ENCODE results near the gene ATP9B.
A peak's percentile ranks its signal among the peaks of the same experiment; 100 is the strongest.

Gene ATP9B

GRCh38 chr18:79068937-79069716 is at the start of gene ATP9B:
Gene ATP9B (plus strand): TSS chr18:79069394. CDS start chr18:79069411, 17 bp downstream.
- DNase-seq (ENCODE audit: low read depth in 2 of 3, low spot score in 1 of 3), result peak; percentile 97 to 98 (median 98)

- no peak for DNase-seq (ENCODE audit: low read depth in 2 of 3, low spot score in 1 of 3)
Observed at GRCh38 chr18:79019881-79020280, 49.3 kb upstream of the ATP9B start.

- no peak for DNase-seq (ENCODE audit: low read depth in 2 of 3, low spot score in 1 of 3)
Observed at GRCh38 chr18:79022603-79023002, 46.6 kb upstream of the ATP9B start.

GRCh38 chr18:79026491-79026890 is 42.7 kb upstream of the ATP9B start:
- no peak for DNase-seq (ENCODE audit: low read depth in 2 of 3, low spot score in 1 of 3)

- DNase-seq (ENCODE audit: low read depth in 2 of 3, low spot score in 1 of 3), result no peak
Observed at GRCh38 chr18:79030680-79031079, 38.5 kb upstream of the ATP9B start.

GRCh38 chr18:79042276-79042675 is 26.9 kb upstream of the ATP9B start:
- DNase-seq (ENCODE audit: low read depth in 2 of 3, low spot score in 1 of 3), result no peak

- DNase-seq (ENCODE audit: low read depth in 2 of 3, low spot score in 1 of 3), result no peak
Observed at GRCh38 chr18:79043288-79043687, 25.9 kb upstream of the ATP9B start.

- DNase-seq (ENCODE audit: low read depth in 2 of 3, low spot score in 1 of 3), result no peak
Observed at GRCh38 chr18:79046522-79046921, 22.7 kb upstream of the ATP9B start.

- no peak for DNase-seq (ENCODE audit: low read depth in 2 of 3, low spot score in 1 of 3)
Observed at GRCh38 chr18:79047556-79048244, 21.5 kb upstream of the ATP9B start.

GRCh38 chr18:79048245-79048632 is 21.0 kb upstream of the ATP9B start:
- DNase-seq (ENCODE audit: low read depth in 2 of 3, low spot score in 1 of 3), result no peak

GRCh38 chr18:79049506-79049905 is 19.7 kb upstream of the ATP9B start:
- no peak for DNase-seq (ENCODE audit: low read depth in 2 of 3, low spot score in 1 of 3)

GRCh38 chr18:79050005-79050404 is 19.2 kb upstream of the ATP9B start:
- DNase-seq (ENCODE audit: low read depth in 2 of 3, low spot score in 1 of 3), result no peak

GRCh38 chr18:79056827-79057367 is 12.3 kb upstream of the ATP9B start:
- no peak for DNase-seq (ENCODE audit: low read depth in 2 of 3, low spot score in 1 of 3)

GRCh38 chr18:79058007-79058406 is 11.2 kb upstream of the ATP9B start:
- no peak for DNase-seq (ENCODE audit: low read depth in 2 of 3, low spot score in 1 of 3)

GRCh38 chr18:79062806-79063205 is 6.4 kb upstream of the ATP9B start:
- DNase-seq (ENCODE audit: low read depth in 2 of 3, low spot score in 1 of 3), result no peak

- DNase-seq (ENCODE audit: low read depth in 2 of 3, low spot score in 1 of 3), result no peak
Observed at GRCh38 chr18:79064228-79064627, 5.0 kb upstream of the ATP9B start.

- DNase-seq (ENCODE audit: low read depth in 2 of 3, low spot score in 1 of 3), result no peak
Observed at GRCh38 chr18:79065802-79066201, 3.4 kb upstream of the ATP9B start.

GRCh38 chr18:79067611-79068010 is 1.6 kb upstream of the ATP9B start:
- DNase-seq (ENCODE audit: low read depth in 2 of 3, low spot score in 1 of 3), result no peak

- peak in 1 of 3 donors; percentile 17 for DNase-seq (ENCODE audit: low read depth in 2 of 3, low spot score in 1 of 3)
Observed at GRCh38 chr18:79068341-79068936, 755 bp upstream of the ATP9B start.

- DNase-seq (ENCODE audit: low read depth in 2 of 3, low spot score in 1 of 3), result no peak
Observed at GRCh38 chr18:79069717-79070151, 540 bp downstream of the ATP9B start.

- DNase-seq (ENCODE audit: low read depth in 2 of 3, low spot score in 1 of 3), result no peak
Observed at GRCh38 chr18:79070486-79070885, 1.3 kb downstream of the ATP9B start.

GRCh38 chr18:79071037-79071436 is 1.8 kb downstream of the ATP9B start:
- DNase-seq (ENCODE audit: low read depth in 2 of 3, low spot score in 1 of 3), result no peak
